Left lung (tissue), 14 donors: Measurements from ENCODE around the gene CDC42EP2. TPM values are rescaled to one million over a fixed set of nuclear protein-coding genes. Genes with fewer than 3 reads are reported as not detected.

Source experiments
- ATAC-seq: fragments of 200-7000 bp; cut with Tn5 transposase; one replicate; pipeline ENCODE4 v1.9.1; 2020; ENCODE audit warnings: moderate library complexity
- DNase-seq, 4 donors: peaks; one replicate each; pipeline ENCODE4 v3.0.0-alpha.2; 2013 to 2020
- H3K27ac ChIP-seq, 2 donors: fragments of 200-600 bp; sonication (generic) in 1 of 2; one replicate each; pipeline versions ENCODE4 v1.5.0 to v1.8.0; 2020 to 2021
- H3K27me3 ChIP-seq, 2 donors: fragments of 200-600 bp; sonication (generic) in 1 of 2; one replicate each; pipeline versions ENCODE4 v1.5.0 to v1.8.0; 2020 to 2021
- H3K36me3 ChIP-seq, 2 donors: fragments of 200-600 bp; sonication (generic) in 1 of 2; one replicate each; pipeline versions ENCODE4 v1.5.0 to v1.8.0; 2020 to 2021
- H3K4me1 ChIP-seq, 2 donors: fragments of 200-600 bp; one replicate each; pipeline ENCODE4 v1.8.0; 2021
- H3K4me3 ChIP-seq, 2 donors: fragments of 200-600 bp; sonication (generic) in 1 of 2; one replicate each; pipeline versions ENCODE4 v1.5.0 to v1.8.0; 2020 to 2021; ENCODE audit warnings: mild to moderate bottlenecking in 1 of 2
- H3K9me3 ChIP-seq, 2 donors: fragments of 200-600 bp; sonication (generic) in 1 of 2; one replicate each; pipeline versions ENCODE4 v1.5.0 to v1.8.0; 2020 to 2021
- intact Hi-C, 2 donors: fragments of 100-400 bp; cut with DNase I; formaldehyde crosslinking; loops; one replicate each; pipeline versions ENCODE4 v1.11.2 to v1.14.2; 2022
- long read RNA-seq, 12 donors: library from polyadenylated mRNA in 2 of 12; unstranded in 2 of 12; transcript quantifications; one replicate each; pipeline ENCODE4 v2.0.0 and lab custom pipeline, GENCODE V29; 2019 to 2026
- polyA plus RNA-seq, 6 donors: library from polyadenylated mRNA; unstranded; fragments of 120-200 nt; gene quantifications; one replicate each; pipeline ENCODE4 v1.2.1, GENCODE V29; 2013; ENCODE audit not compliant: insufficient read length in 6 of 6
- total RNA-seq, 2 donors: library from RNA; stranded (reverse); fragmentation: NEBNext Ultra II Directional; extraction: Animal tissue kit (Norgen Biotek cat#: 25700); gene quantifications; one replicate each; pipeline ENCODE4 v1.2.1, GENCODE V29; 2021
- TF ChIP-seq, protein P1 (sequence below), 2 donors: fragments of 200-600 bp; sonication (generic) in 1 of 2; IDR thresholded peaks; one replicate each; pipeline versions ENCODE4 v1.5.0 to v1.8.0; 2021; ENCODE audit warnings: antibody characterized with exemption in 2 of 2
- donor health status: DM: no; HTN: yes; CAD: no.
- donor health status: DM: no; HTN: no; CAD: no.

Gene CDC42EP2, protein sequence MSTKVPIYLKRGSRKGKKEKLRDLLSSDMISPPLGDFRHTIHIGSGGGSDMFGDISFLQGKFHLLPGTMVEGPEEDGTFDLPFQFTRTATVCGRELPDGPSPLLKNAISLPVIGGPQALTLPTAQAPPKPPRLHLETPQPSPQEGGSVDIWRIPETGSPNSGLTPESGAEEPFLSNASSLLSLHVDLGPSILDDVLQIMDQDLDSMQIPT
- total RNA-seq, result 10 to 100 TPM; 11.6 to 18.5 TPM
- 10 to 100 TPM in 1 of 6 donors, 1 to 10 TPM in 5; 4.6 to 12.5 (median 8.5) TPM for polyA plus RNA-seq
- long read RNA-seq, donor 1, transcript CDC42EP2-201 (2 exons, 2,023 nt), result major isoform, 13 of 13 reads
- long read RNA-seq, donor 1, partial matches to known transcripts, result 0 of 13 reads
- long read RNA-seq, donor 1, other reads (novel, unspliced or antisense), result 0 of 13 reads
- long read RNA-seq, donor 2, transcript CDC42EP2-201 (2 exons, 2,023 nt), result major isoform, 7 of 7 reads
- long read RNA-seq, donor 2, partial matches to known transcripts, result 0 of 7 reads
- long read RNA-seq, donor 2, other reads (novel, unspliced or antisense), result 0 of 7 reads
- long read RNA-seq, donor 3, partial matches to known transcripts, result 0 of 3 reads
- long read RNA-seq, donor 3, other reads (novel, unspliced or antisense), result 0 of 3 reads
- long read RNA-seq, donor 4, transcript CDC42EP2-201 (2 exons, 2,023 nt), result major isoform, 16 of 17 reads
- long read RNA-seq, donor 4, partial matches to known transcripts, result 1 of 17 reads
- long read RNA-seq, donor 4, other reads (novel, unspliced or antisense), result 0 of 17 reads
- long read RNA-seq, donor 5, transcript CDC42EP2-201 (2 exons, 2,023 nt), result major isoform, 8 of 8 reads
- long read RNA-seq, donor 5, partial matches to known transcripts, result 0 of 8 reads
- long read RNA-seq, donor 5, other reads (novel, unspliced or antisense), result 0 of 8 reads
- long read RNA-seq, donor 6, transcript CDC42EP2-201 (2 exons, 2,023 nt), result major isoform, 8 of 8 reads
- long read RNA-seq, donor 6, partial matches to known transcripts, result 0 of 8 reads
- long read RNA-seq, donor 6, other reads (novel, unspliced or antisense), result 0 of 8 reads
- long read RNA-seq, donor 7, partial matches to known transcripts, result 0 of 1 reads
- long read RNA-seq, donor 7, other reads (novel, unspliced or antisense), result 0 of 1 reads
- long read RNA-seq, donor 8, transcript CDC42EP2-201 (2 exons, 2,023 nt), result major isoform, 11 of 11 reads
- long read RNA-seq, donor 8, partial matches to known transcripts, result 0 of 11 reads
- long read RNA-seq, donor 8, other reads (novel, unspliced or antisense), result 0 of 11 reads
- long read RNA-seq, donor 9, result 0 reads
- long read RNA-seq, donor 10, transcript CDC42EP2-201 (2 exons, 2,023 nt), result major isoform, 40 of 44 reads
- long read RNA-seq, donor 10, partial matches to known transcripts, result 0 of 44 reads
- long read RNA-seq, donor 10, other reads (novel, unspliced or antisense), result 4 of 44 reads
- long read RNA-seq, donor 11, partial matches to known transcripts, result 0 of 2 reads
- long read RNA-seq, donor 11, other reads (novel, unspliced or antisense), result 0 of 2 reads
- long read RNA-seq, donor 12, transcript CDC42EP2-201 (2 exons, 2,023 nt), result major isoform, 7 of 7 reads
- long read RNA-seq, donor 12, partial matches to known transcripts, result 0 of 7 reads
- long read RNA-seq, donor 12, other reads (novel, unspliced or antisense), result 0 of 7 reads

DNA sequence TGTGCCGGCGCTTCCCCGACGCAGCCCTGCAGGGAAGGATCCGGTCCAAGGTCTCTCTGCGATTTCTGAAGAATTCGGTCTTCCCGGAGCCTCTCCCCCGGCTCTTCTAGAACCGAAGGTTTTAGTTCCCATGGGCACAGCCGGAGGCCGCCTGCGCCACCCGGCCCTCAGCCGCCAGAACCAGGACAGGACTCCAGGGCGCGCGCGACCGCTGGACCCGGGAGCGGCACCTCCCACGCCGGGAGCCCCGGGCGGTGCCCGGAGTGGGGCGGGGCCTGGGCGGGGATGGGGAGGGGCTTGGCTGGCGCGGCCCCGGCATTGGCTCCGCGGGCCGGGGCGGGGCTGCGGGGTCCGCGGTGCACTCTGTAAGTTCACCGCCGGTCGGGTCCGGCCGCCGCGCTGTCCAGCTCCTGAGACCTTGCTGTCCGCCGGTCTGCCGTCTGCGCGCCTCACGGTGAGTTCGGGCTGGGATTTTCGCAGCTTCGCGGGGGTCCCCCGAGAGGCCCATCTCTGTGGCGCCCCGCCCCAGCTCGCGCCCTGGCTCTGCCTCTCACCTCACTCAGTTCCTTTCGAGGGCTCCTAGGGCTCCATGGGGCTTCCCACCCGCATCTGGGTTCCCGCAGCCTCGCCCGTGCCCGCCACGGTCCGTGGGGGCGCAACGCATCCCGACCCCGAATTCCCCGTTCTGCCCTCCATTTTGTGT lies at the start of gene CDC42EP2:
Gene CDC42EP2 (plus strand): TSS at position 366 of the 703 bp plus-strand sequence. CDS start 6,033 bp downstream, outside the sequence.
- intact Hi-C loops, result no loop called here
- Histone ChIP-seq H3K4me3 (peak within 1 kb of the TSS; percentile 72 to 97), H3K4me1 (peaks cover 34 to 85% of the 10 kb centered on the region in 2 donors), H3K36me3 (no peaks in the 10 kb centered on the region), H3K9me3 (no peaks in the 10 kb centered on the region), H3K27me3 (peaks cover 0 to 9% of the 10 kb centered on the region in 2 donors), H3K27ac (peak within 1 kb of the TSS; percentile 75 to 82)
- TF ChIP-seq, protein P1, sequence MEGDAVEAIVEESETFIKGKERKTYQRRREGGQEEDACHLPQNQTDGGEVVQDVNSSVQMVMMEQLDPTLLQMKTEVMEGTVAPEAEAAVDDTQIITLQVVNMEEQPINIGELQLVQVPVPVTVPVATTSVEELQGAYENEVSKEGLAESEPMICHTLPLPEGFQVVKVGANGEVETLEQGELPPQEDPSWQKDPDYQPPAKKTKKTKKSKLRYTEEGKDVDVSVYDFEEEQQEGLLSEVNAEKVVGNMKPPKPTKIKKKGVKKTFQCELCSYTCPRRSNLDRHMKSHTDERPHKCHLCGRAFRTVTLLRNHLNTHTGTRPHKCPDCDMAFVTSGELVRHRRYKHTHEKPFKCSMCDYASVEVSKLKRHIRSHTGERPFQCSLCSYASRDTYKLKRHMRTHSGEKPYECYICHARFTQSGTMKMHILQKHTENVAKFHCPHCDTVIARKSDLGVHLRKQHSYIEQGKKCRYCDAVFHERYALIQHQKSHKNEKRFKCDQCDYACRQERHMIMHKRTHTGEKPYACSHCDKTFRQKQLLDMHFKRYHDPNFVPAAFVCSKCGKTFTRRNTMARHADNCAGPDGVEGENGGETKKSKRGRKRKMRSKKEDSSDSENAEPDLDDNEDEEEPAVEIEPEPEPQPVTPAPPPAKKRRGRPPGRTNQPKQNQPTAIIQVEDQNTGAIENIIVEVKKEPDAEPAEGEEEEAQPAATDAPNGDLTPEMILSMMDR (IDR thresholded peaks at IDR 0.05), result peak in 1 of 2 donors; percentile 36
- peak; percentile 82 to 97 (median 90) for DNase-seq
- ATAC-seq, result peak; percentile 95

GRCh38 chr11:65266210-65266609 lies 48.5 kb upstream of the CDC42EP2 start:
- Histone ChIP-seq H3K27ac (no peak overlapping the region), H3K36me3 (peaks cover 0 to 52% of the 10 kb centered on the region in 2 donors), H3K4me3 (no peak overlapping the region), H3K9me3 (no peaks in the 10 kb centered on the region), H3K27me3 (no peaks in the 10 kb centered on the region), H3K4me1 (peaks cover 11 to 32% of the 10 kb centered on the region in 2 donors)
- DNase-seq, result no peak
- no peak for ATAC-seq
- TF ChIP-seq, protein P1 (IDR thresholded peaks at IDR 0.05), result no peak
- intact Hi-C loops, result no loop called here

DNA sequence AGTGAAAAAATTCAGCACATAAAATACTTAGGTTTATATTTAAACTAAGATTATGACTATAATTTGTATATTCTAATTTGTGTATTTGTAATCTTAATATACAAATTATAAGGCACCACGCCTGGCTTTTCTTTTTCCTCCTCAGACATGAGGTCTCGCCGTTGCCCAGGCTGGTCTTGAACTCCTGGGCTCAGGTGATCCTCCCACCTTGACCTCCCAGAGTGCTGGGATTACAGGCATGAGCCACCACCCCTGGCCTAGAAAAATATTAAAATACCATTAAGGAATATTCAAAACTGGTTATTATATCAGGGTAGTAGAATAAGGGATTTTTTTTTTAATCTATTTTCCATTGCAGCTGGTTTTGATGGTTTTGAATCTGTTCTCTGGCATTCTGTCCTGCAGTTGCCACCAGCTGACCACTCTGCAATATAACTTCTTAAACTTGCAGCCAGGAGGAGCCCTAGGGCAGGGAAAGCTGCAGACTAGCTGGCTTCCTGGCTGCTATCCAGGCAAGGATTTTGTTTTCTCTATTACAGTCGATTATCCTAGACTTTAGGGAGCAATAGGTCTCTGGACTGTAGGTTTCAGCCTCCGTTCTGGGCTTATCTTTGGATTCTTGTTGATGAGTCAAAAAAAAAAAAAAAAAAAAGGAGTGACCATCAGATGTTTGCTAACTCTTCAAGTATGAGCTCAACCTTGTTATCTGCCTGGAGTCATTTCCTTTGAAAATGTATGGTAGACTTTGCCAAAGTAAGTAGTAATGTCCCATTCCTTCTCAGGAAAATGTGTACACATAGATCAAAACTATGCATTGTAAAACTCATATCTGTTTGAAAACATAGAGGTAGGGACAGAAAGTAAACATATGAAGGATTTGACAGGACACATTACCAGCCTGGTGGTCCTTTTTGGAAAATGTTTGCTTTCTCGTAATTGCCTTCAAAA lies 39.7 kb upstream of the CDC42EP2 start:
- Histone ChIP-seq H3K27me3 (no peaks in the 10 kb centered on the region), H3K36me3 (peaks cover 0 to 25% of the 10 kb centered on the region in 2 donors), H3K9me3 (no peaks in the 10 kb centered on the region), H3K4me3 (no peak overlapping the region), H3K4me1 (peaks cover 10 to 33% of the 10 kb centered on the region in 2 donors), H3K27ac (peak overlapping the region; percentile 21 to 30)
- intact Hi-C loops, result loop anchor here (5.0 to 10.0 kb wide), 2 partner anchors 50 to 52 kb away; no protein-coding TSS in a partner anchor
- ATAC-seq, result peak; percentile 95
- TF ChIP-seq, protein P1 (IDR thresholded peaks at IDR 0.05), result peak; percentile 73 to 79
- peak in 3 of 4 donors; percentile 70 to 87 (median 82) for DNase-seq
